ENCODE measurements around the gene ROPN1.
"Not testable (repeated sequence)": the region's sequence is repeated elsewhere in the genome, so short reads cannot be mapped to it uniquely, and the experiment has no call there.

DNA sequence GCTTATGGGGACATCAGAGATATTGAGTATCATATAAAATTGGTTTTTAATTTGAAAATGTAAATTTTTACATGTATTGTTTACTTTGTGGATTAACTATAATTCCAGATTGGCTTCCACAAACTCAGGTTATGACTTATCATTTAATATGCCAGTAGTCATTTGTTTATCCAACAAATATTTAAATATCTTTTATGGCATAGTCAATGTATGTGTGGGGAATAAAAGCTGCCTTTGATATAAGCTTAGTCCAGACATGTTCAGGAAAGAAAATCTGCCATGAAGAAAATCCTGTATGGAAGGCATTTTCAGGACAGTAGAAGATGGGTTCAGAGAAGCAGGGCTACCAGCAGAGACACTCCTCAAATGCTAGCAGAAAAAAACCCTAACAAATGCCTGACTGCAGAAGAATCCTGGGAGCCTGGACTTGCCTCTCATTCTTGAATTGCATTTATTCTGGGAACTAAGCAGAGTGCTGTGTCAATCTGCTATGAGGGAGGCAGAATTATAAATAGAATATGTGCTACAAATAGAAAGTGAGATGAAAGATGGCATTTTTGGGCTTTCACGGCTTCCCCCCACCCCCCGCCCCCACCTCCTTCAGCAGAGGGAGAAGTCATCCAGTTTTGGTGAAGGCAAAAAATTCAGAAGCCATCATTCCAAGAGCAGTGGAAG, 10.6 kb upstream of the ROPN1 start:
- TF ChIP-seq NFRKB (IDR thresholded peaks at IDR 0.05); TARDBP (IDR thresholded peaks at IDR 0.05); ELF4 (IDR thresholded peaks at IDR 0.05); CTBP1 (IDR thresholded peaks at IDR 0.05; ENCODE audit: borderline replicate concordance); SP1 (IDR thresholded peaks at IDR 0.05); SUZ12 (IDR thresholded peaks at IDR 0.05); LEF1 (IDR thresholded peaks at IDR 0.05; ENCODE audit: borderline replicate concordance); L3MBTL2 (conservative IDR thresholded peaks at IDR 0.05): not testable (repeated sequence)

Data from HEK293T (cell line).